ENCODE data around the gene IL1R2.

DNA sequence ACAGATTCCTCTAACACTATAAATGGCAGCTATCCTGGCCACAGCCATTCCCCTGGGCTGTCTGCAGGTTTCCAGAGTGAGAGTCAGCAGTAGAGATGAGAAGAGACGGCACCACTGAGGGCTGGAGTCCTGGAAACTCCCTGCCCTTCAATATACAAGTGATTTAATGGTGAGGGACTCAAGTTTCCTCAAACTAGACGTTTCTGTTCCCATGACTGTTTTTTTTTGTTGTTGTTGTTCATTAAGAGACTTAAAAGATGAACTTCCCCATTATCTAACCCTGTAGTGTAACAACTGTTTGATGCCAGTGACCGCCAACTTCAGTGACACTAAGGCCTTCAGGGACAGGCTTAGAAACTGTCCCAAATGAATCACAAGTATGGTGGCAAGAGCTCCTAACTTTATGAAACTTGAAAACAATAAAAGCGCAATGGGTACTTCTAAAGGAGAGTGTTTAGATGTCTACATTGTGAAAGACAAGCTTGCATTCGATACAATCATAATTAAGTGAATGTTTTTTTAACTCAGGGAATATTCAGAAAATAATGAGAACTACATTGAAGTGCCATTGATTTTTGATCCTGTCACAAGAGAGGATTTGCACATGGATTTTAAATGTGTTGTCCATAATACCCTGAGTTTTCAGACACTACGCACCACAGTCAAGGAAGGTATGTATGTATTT lies 34.0 kb downstream of the IL1R2 start:
- TF ChIP-seq, protein P1, sequence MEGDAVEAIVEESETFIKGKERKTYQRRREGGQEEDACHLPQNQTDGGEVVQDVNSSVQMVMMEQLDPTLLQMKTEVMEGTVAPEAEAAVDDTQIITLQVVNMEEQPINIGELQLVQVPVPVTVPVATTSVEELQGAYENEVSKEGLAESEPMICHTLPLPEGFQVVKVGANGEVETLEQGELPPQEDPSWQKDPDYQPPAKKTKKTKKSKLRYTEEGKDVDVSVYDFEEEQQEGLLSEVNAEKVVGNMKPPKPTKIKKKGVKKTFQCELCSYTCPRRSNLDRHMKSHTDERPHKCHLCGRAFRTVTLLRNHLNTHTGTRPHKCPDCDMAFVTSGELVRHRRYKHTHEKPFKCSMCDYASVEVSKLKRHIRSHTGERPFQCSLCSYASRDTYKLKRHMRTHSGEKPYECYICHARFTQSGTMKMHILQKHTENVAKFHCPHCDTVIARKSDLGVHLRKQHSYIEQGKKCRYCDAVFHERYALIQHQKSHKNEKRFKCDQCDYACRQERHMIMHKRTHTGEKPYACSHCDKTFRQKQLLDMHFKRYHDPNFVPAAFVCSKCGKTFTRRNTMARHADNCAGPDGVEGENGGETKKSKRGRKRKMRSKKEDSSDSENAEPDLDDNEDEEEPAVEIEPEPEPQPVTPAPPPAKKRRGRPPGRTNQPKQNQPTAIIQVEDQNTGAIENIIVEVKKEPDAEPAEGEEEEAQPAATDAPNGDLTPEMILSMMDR (CRISPR knock-in tag; IDR thresholded peaks at IDR 0.05): no peak
- TF ChIP-seq ZNF431 (CRISPR knock-in tag; IDR thresholded peaks at IDR 0.05; ENCODE audit: borderline replicate concordance, low read depth): no peak
- TF ChIP-seq TARDBP (CRISPR knock-in tag; IDR thresholded peaks at IDR 0.05): no peak
- TF ChIP-seq ZFP36L2 (CRISPR knock-in tag; IDR thresholded peaks at IDR 0.05): no peak
- TF ChIP-seq, protein P2, sequence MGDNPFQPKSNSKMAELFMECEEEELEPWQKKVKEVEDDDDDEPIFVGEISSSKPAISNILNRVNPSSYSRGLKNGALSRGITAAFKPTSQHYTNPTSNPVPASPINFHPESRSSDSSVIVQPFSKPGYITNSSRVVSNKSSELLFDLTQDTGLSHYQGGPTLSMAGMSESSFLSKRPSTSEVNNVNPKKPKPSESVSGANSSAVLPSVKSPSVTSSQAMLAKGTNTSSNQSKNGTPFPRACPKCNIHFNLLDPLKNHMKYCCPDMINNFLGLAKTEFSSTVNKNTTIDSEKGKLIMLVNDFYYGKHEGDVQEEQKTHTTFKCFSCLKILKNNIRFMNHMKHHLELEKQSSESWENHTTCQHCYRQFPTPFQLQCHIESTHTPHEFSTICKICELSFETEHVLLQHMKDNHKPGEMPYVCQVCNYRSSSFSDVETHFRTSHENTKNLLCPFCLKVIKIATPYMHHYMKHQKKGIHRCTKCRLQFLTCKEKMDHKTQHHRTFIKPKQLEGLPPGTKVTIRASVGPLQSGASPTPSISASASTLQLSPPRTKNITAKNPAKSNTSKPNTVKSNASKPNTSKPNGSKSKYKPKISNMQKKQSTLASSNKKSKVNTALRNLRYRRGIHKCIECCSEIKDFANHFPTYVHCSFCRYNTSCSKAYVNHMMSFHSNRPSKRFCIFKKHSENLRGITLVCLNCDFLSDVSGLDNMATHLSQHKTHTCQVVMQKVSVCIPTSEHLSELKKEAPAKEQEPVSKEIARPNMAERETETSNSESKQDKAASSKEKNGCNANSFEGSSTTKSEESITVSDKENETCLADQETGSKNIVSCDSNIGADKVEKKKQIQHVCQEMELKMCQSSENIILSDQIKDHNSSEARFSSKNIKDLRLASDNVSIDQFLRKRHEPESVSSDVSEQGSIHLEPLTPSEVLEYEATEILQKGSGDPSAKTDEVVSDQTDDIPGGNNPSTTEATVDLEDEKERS (CRISPR knock-in tag; IDR thresholded peaks at IDR 0.05): no peak
- TF ChIP-seq, protein P3, sequence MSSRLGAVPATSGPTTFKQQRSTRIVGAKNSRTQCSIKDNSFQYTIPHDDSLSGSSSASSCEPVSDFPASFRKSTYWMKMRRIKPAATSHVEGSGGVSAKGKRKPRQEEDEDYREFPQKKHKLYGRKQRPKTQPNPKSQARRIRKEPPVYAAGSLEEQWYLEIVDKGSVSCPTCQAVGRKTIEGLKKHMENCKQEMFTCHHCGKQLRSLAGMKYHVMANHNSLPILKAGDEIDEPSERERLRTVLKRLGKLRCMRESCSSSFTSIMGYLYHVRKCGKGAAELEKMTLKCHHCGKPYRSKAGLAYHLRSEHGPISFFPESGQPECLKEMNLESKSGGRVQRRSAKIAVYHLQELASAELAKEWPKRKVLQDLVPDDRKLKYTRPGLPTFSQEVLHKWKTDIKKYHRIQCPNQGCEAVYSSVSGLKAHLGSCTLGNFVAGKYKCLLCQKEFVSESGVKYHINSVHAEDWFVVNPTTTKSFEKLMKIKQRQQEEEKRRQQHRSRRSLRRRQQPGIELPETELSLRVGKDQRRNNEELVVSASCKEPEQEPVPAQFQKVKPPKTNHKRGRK (CRISPR knock-in tag; IDR thresholded peaks at IDR 0.05): no peak
